ENCODE data around the gene KCNJ11. TPM values are rescaled to one million over a fixed set of nuclear protein-coding genes. Genes with fewer than 3 reads are reported as not detected.

KCNJ11 gene
- total and polyA plus RNA-seq, 2 experiments from 2014 or later, result not detected

- H3K79me2 ChIP-seq (ENCODE audit: insufficient read depth), result no peaks in the 10 kb centered on the region
- DNase-seq, result no peak
- 54 to 58% methylated on average over 7 to 9 of the region's 9 CpGs for WGBS, 2 experiments (ENCODE audit: low coverage in 1 of 2, low lambda C conversion rate in 2 of 2, missing lambda C conversion rate in 2 of 2)
- H3F3A ChIP-seq (ENCODE audit: insufficient read depth), result no peaks in the 10 kb centered on the region
- no peaks in the 10 kb centered on the region for H3K9me3 ChIP-seq (ENCODE audit: low read depth)
- no peak overlapping the region for H2AFZ ChIP-seq
- H3K27me3 ChIP-seq (replicated peaks; ENCODE audit: insufficient read depth), result no peaks in the 10 kb centered on the region; the same call in 1 of the 2 replicates
- H3K36me3 ChIP-seq (ENCODE audit: low read depth), result no peaks in the 10 kb centered on the region
- in situ Hi-C loops (cut with MboI), result no loop called here
- H3K4me1 ChIP-seq (ENCODE audit: insufficient read depth), result no peaks in the 10 kb centered on the region
- TF ChIP-seq EZH2 (IDR thresholded peaks at IDR 0.05; ENCODE audit: insufficient read depth, poor library complexity, severe bottlenecking) (no peak), EZH2phosphoT487 (IDR thresholded peaks at IDR 0.05; ENCODE audit: insufficient read depth, low read depth) (no peak)
- H3K4me3 ChIP-seq, result no peak overlapping the region
- no peaks in the 10 kb centered on the region for H3K9me2 ChIP-seq (ENCODE audit: insufficient read depth)
- no peak overlapping the region for H3K27ac ChIP-seq
- no peaks in the 10 kb centered on the region for H4K20me1 ChIP-seq (ENCODE audit: insufficient read depth)
- no peak overlapping the region for H3K4me2 ChIP-seq (ENCODE audit: unreplicated experiment)
- H3K9ac ChIP-seq, result no peak overlapping the region
Observed at GRCh38 chr11:17412488-17413180, 24.2 kb upstream of the KCNJ11 start.

- WGBS, 2 experiments (ENCODE audit: low coverage in 1 of 2, low lambda C conversion rate in 2 of 2, missing lambda C conversion rate in 2 of 2), result 67 to 77% methylated on average over 6 of the region's 6 CpGs
Observed at GRCh38 chr11:17411418-17411817, 23.0 kb upstream of the KCNJ11 start.

GRCh38 chr11:17410606-17411379, 22.3 kb upstream of the KCNJ11 start:
- H2AFZ ChIP-seq, result no peak overlapping the region
- no peaks in the 10 kb centered on the region for H3K9me2 ChIP-seq (ENCODE audit: insufficient read depth)
- no peaks in the 10 kb centered on the region for H3F3A ChIP-seq (ENCODE audit: insufficient read depth)
- H3K4me3 ChIP-seq, result no peak overlapping the region
- H3K36me3 ChIP-seq (ENCODE audit: low read depth), result no peaks in the 10 kb centered on the region
- no peak for TF ChIP-seq EZH2phosphoT487 (IDR thresholded peaks at IDR 0.05; ENCODE audit: insufficient read depth, low read depth)
- TF ChIP-seq EZH2 (IDR thresholded peaks at IDR 0.05; ENCODE audit: insufficient read depth, poor library complexity, severe bottlenecking), result no peak
- H3K27ac ChIP-seq, result no peak overlapping the region
- H3K9ac ChIP-seq, result no peak overlapping the region
- H4K20me1 ChIP-seq (ENCODE audit: insufficient read depth), result no peaks in the 10 kb centered on the region
- H3K4me2 ChIP-seq (ENCODE audit: unreplicated experiment), result no peak overlapping the region
- in situ Hi-C loops (cut with MboI), result no loop called here
- WGBS, 2 experiments (ENCODE audit: low coverage in 1 of 2, low lambda C conversion rate in 2 of 2, missing lambda C conversion rate in 2 of 2), result 55 to 56% methylated on average over 11 of the region's 11 CpGs
- H3K79me2 ChIP-seq (ENCODE audit: insufficient read depth), result no peaks in the 10 kb centered on the region
- no peaks in the 10 kb centered on the region for H3K9me3 ChIP-seq (ENCODE audit: low read depth)
- H3K4me1 ChIP-seq (ENCODE audit: insufficient read depth), result no peaks in the 10 kb centered on the region
- no peak for DNase-seq
- H3K27me3 ChIP-seq (replicated peaks; ENCODE audit: insufficient read depth), result no peaks in the 10 kb centered on the region

More at GRCh38 chr11:17411418-17411817, 23.0 kb upstream of the KCNJ11 start:
- TF ChIP-seq EZH2 (IDR thresholded peaks at IDR 0.05; ENCODE audit: insufficient read depth, poor library complexity, severe bottlenecking) (no peak), EZH2phosphoT487 (IDR thresholded peaks at IDR 0.05; ENCODE audit: insufficient read depth, low read depth) (no peak)
- Histone ChIP-seq H3K9ac (no peak overlapping the region), H3K4me2 (ENCODE audit: unreplicated experiment) (no peak overlapping the region), H3F3A (ENCODE audit: insufficient read depth) (no peaks in the 10 kb centered on the region), H4K20me1 (ENCODE audit: insufficient read depth) (no peaks in the 10 kb centered on the region), H3K9me3 (ENCODE audit: low read depth) (no peaks in the 10 kb centered on the region), H3K9me2 (ENCODE audit: insufficient read depth) (no peaks in the 10 kb centered on the region), H3K27me3 (replicated peaks; ENCODE audit: insufficient read depth) (no peaks in the 10 kb centered on the region), H3K79me2 (ENCODE audit: insufficient read depth) (no peaks in the 10 kb centered on the region), H3K4me1 (ENCODE audit: insufficient read depth) (no peaks in the 10 kb centered on the region), H3K27ac (no peak overlapping the region), H3K36me3 (ENCODE audit: low read depth) (no peaks in the 10 kb centered on the region), H3K4me3 (no peak overlapping the region), H2AFZ (no peak overlapping the region)
- in situ Hi-C loops (cut with MboI), result no loop called here
- no peak for DNase-seq

DNA sequence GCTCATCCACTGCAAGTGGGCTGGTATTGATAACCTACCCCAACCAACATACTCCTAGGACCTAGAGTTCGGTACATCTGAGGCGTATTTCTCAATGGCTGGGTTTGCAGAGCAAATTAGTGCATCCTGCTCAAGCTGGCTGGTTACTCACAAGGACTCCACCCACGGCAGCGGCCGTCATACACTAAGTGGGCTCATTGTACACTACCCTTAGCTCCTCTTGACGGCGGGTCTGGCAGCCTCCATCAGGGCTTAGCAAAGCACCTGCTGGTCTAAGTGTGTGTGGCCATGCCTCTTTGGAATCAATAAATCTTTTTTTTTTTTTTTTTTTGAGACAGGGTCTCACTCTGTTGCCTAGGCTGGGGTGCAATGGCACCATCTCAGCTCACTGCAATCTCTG, 20.2 kb upstream of the KCNJ11 start:
- H4K20me1 ChIP-seq (ENCODE audit: insufficient read depth), result no peaks in the 10 kb centered on the region
- H3K4me3 ChIP-seq, result no peak overlapping the region
- no peaks in the 10 kb centered on the region for H3K79me2 ChIP-seq (ENCODE audit: insufficient read depth)
- H3F3A ChIP-seq (ENCODE audit: insufficient read depth), result no peaks in the 10 kb centered on the region
- H3K36me3 ChIP-seq (ENCODE audit: low read depth), result no peaks in the 10 kb centered on the region
- H3K4me2 ChIP-seq (ENCODE audit: unreplicated experiment), result no peak overlapping the region
- H3K9ac ChIP-seq, result no peak overlapping the region
- WGBS, 2 experiments (ENCODE audit: low coverage in 1 of 2, low lambda C conversion rate in 2 of 2, missing lambda C conversion rate in 2 of 2), result 57 to 64% methylated on average over 7 of the region's 7 CpGs
- no peak for TF ChIP-seq EZH2phosphoT487 (IDR thresholded peaks at IDR 0.05; ENCODE audit: insufficient read depth, low read depth)
- TF ChIP-seq EZH2 (IDR thresholded peaks at IDR 0.05; ENCODE audit: insufficient read depth, poor library complexity, severe bottlenecking), result no peak
- no peak overlapping the region for H2AFZ ChIP-seq
- no peaks in the 10 kb centered on the region for H3K9me2 ChIP-seq (ENCODE audit: insufficient read depth)
- DNase-seq, result no peak
- in situ Hi-C loops (cut with MboI), result no loop called here
- H3K9me3 ChIP-seq (ENCODE audit: low read depth), result no peaks in the 10 kb centered on the region
- H3K27me3 ChIP-seq (replicated peaks; ENCODE audit: insufficient read depth), result no peaks in the 10 kb centered on the region
- no peaks in the 10 kb centered on the region for H3K4me1 ChIP-seq (ENCODE audit: insufficient read depth)
- no peak overlapping the region for H3K27ac ChIP-seq
